Measurements from ENCODE around the gene MOSMO.
"Not testable (repeated sequence)": the region's sequence is repeated elsewhere in the genome, so short reads cannot be mapped to it uniquely, and the experiment has no call there.

DNA sequence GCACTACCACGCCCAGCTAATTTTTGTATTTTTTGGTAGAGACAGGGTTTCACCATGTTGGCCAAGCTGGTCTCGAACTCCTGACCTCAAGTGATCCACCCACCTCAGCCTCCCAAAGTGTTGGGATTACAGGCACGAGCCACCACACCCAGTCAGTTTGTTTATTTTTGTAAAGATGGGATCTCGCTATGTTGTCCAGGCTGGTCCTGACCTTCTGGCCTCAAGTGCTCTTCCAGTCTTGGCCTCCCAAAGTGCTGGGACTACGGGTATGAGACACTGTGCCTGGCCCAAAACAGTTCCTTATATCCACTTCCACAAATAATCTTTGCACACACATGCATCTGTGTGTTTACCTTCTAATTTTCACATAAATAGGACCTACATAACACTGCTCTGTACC is 103.7 kb downstream of the MOSMO start:
- TF ChIP-seq JUND (IDR thresholded peaks at IDR 0.05); TAF1 (conservative IDR thresholded peaks at IDR 0.05); CTCF (IDR thresholded peaks at IDR 0.05; ENCODE audit: low read depth, low read length, missing input control); HNF4A (conservative IDR thresholded peaks at IDR 0.05); YY1 (IDR thresholded peaks at IDR 0.05); FOXA1 (IDR thresholded peaks at IDR 0.05); REST (IDR thresholded peaks at IDR 0.05); RAD21 (IDR thresholded peaks at IDR 0.05); GABPA (IDR thresholded peaks at IDR 0.05 in 1 of 2, conservative IDR thresholded peaks at IDR 0.05 in 1 of 2): not testable (repeated sequence)

Data from liver (tissue), 3 donors.